Measurements from ENCODE around the gene ATAD3A.

- TF ChIP-seq CTCF (conservative IDR thresholded peaks at IDR 0.05 in 1 of 2, IDR thresholded peaks at IDR 0.05 in 1 of 2; ENCODE audit: extremely low read depth in 1 of 2, insufficient read depth in 1 of 2, low read depth in 1 of 2, low read length in 2 of 2) (no peak), EZH2 (IDR thresholded peaks at IDR 0.05; ENCODE audit: borderline replicate concordance, low read length) (no peak)
Observed at GRCh38 chr1:1540818-1541628, 29.1 kb downstream of the ATAD3A start.

All from mammary epithelial cell (primary cell).